Heart right ventricle (tissue), 16 donors: ENCODE measurements around the gene TBC1D4. TPM values are rescaled to one million over a fixed set of nuclear protein-coding genes. Genes with fewer than 3 reads are reported as not detected.

Experiments used
- ATAC-seq, 8 donors: fragments of 200-7000 bp; cut with Tn5 transposase; one replicate each; pipeline ENCODE4 v1.9.1; 2020; ENCODE audit warnings: mild to moderate bottlenecking in 8 of 8, moderate library complexity in 8 of 8, moderate number of reproducible peaks in 1 of 8
- DNase-seq, 2 donors: peaks; one replicate each; pipeline ENCODE4 v3.0.0-alpha.2; 2020
- H3K27ac ChIP-seq, 10 donors: fragments of 200-600 bp; sonication (generic) in 2 of 10; one replicate each; pipeline versions ENCODE4 v1.5.0 to v1.8.0; 2020 to 2022; ENCODE audit warnings: mild to moderate bottlenecking in 3 of 10
- H3K27me3 ChIP-seq, 7 donors: fragments of 200-600 bp; one replicate each; pipeline ENCODE4 v1.8.0; 2021 to 2022; ENCODE audit warnings: mild to moderate bottlenecking in 2 of 7
- H3K36me3 ChIP-seq, 9 donors: fragments of 200-600 bp; sonication (generic) in 1 of 9; one replicate each; pipeline versions ENCODE4 v1.5.0 to v1.8.0; 2020 to 2022; ENCODE audit warnings: mild to moderate bottlenecking in 2 of 9
- H3K4me1 ChIP-seq, 9 donors: fragments of 200-600 bp; sonication (generic) in 1 of 9; one replicate each; pipeline versions ENCODE4 v1.5.0 to v1.8.0; 2020 to 2022; ENCODE audit warnings: mild to moderate bottlenecking in 4 of 9
- H3K4me3 ChIP-seq, 10 donors: fragments of 200-600 bp; sonication (generic) in 2 of 10; one replicate each; pipeline versions ENCODE4 v1.5.0 to v1.8.0; 2020 to 2022; ENCODE audit warnings: mild to moderate bottlenecking in 7 of 10, moderate library complexity in 2 of 10
- H3K9me3 ChIP-seq, 11 donors: fragments of 200-600 bp in 10 of 11; sonication (generic) in 2 of 11; one replicate each; pipeline versions ENCODE4 v1.5.0 to v1.8.0; 2013 to 2022; ENCODE audit warnings: mild to moderate bottlenecking in 2 of 11, control low read depth in 1 of 11, moderate library complexity in 1 of 11
- WGBS, 2 donors: extraction: QIAGEN DNeasy Blood & Tissue Kit; methylation state at CpG; one replicate each; pipeline ENCODE4 v1.1.7; 2013; ENCODE audit warnings: inconsistent platforms in 1 of 2; 5-methylcytosine and 5-hydroxymethylcytosine counted together
- intact Hi-C, 10 donors: fragments of 100-400 bp; cut with DNase I; formaldehyde crosslinking; loops; one replicate each; pipeline versions ENCODE4 v1.11.1 to v1.14.2; 2022
- polyA plus RNA-seq, 2 donors: library from polyadenylated mRNA; stranded (reverse); fragments of 200-250 nt; gene quantifications; one replicate each; pipeline ENCODE4 v1.2.3, GENCODE V29; 2013
- total RNA-seq, 10 donors: library from RNA; stranded (reverse); fragmentation: NEBNext Ultra II Directional in 3 of 10; extraction: Animal tissue kit (Norgen Biotek cat#: 25700) in 3 of 10; gene quantifications; one replicate each; pipeline versions ENCODE4 v1.2.1 to v1.2.4, GENCODE V29; 2021 to 2023
- TF ChIP-seq, protein P1 (sequence below), 9 donors: fragments of 200-600 bp; sonication (generic) in 2 of 9; IDR thresholded peaks; one replicate each; pipeline versions ENCODE4 v1.5.0 to v1.8.0; 2021 to 2022; ENCODE audit warnings: antibody characterized with exemption in 9 of 9, mild to moderate bottlenecking in 5 of 9, moderate library complexity in 1 of 9
- donor health status: Arrhythmogenic right ventricular cardiomyopathy.
- donor health status: ischemic (EF 13 %, LVEDD 7.1; RV severe dilation, severe dysfunction).
- donor health status: healthy with polysubstance abuse.
- donor health status: DM: no; HTN: yes; CAD: no.
- donor health status: DM: no; HTN: no; CAD: no.
- donor health status: ischemic (EF 25% LVEDD 6.9; RV normal size, moderate dysfunction).
- donor health status: ischemic (EF 25% LVEDD 5.7; RV mildly dilated, moderate dysfunction).
- donor health status: healthy.
- donor health status: DM: yes; HTN: yes; CAD: no.
- donor health status: Ischemic cardiomyopathy.
- donor health status: ischemic (EF 35%, LVEDD 5.7; RV mildly dilated, moderate dysfunction).
- donor health status: nonischemic (EF 11% LVEDD 7.7; RV severe dilation, severe dysfunction).
- donor health status: DM: yes; HTN: yes; CAD: no.
- donor health status: PGD.
- donor health status: ischemic (EF 29% LVEDD 5.4; RV normal size, mild dysfunction).
- donor health status: nonischemic (EF 23%, LVEDD 6.1; RV moderate dilation, normal function).

The TBC1D4 gene
- total and polyA plus RNA-seq, 12 donors: 10.1 to 124 (median 93.5) TPM

GRCh38 chr13:75512253-75512652 lies 30.3 kb upstream of the TBC1D4 start:
- Histone ChIP-seq H3K4me3 (no peak overlapping the region), H3K27me3 (no peaks in the 10 kb centered on the region), H3K9me3 (no peaks in the 10 kb centered on the region), H3K27ac (no peak overlapping the region), H3K4me1 (peaks cover 0 to 12% (median 0%) of the 10 kb centered on the region in 9 donors), H3K36me3 (no peaks in the 10 kb centered on the region)
- ATAC-seq (peak in 2 of 8 donors; percentile 17 to 25), DNase-seq (no peak)
- intact Hi-C loops: no loop called here
- WGBS, 2 donors: 75 to 77% methylated on average over 3 of the region's 3 CpGs
- TF ChIP-seq, protein P1, sequence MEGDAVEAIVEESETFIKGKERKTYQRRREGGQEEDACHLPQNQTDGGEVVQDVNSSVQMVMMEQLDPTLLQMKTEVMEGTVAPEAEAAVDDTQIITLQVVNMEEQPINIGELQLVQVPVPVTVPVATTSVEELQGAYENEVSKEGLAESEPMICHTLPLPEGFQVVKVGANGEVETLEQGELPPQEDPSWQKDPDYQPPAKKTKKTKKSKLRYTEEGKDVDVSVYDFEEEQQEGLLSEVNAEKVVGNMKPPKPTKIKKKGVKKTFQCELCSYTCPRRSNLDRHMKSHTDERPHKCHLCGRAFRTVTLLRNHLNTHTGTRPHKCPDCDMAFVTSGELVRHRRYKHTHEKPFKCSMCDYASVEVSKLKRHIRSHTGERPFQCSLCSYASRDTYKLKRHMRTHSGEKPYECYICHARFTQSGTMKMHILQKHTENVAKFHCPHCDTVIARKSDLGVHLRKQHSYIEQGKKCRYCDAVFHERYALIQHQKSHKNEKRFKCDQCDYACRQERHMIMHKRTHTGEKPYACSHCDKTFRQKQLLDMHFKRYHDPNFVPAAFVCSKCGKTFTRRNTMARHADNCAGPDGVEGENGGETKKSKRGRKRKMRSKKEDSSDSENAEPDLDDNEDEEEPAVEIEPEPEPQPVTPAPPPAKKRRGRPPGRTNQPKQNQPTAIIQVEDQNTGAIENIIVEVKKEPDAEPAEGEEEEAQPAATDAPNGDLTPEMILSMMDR (IDR thresholded peaks at IDR 0.05): no peak

GRCh38 chr13:75511051-75511625 lies 29.2 kb upstream of the TBC1D4 start:
- DNase-seq: no peak
- TF ChIP-seq, protein P1 (IDR thresholded peaks at IDR 0.05): no peak
- no peak overlapping the region for H3K4me3 ChIP-seq
- H3K27ac ChIP-seq: no peak overlapping the region
- H3K4me1 ChIP-seq: peaks cover 0 to 14% (median 0%) of the 10 kb centered on the region in 9 donors
- no peaks in the 10 kb centered on the region for H3K36me3 ChIP-seq
- H3K9me3 ChIP-seq: no peaks in the 10 kb centered on the region
- 94% methylated on average over 3 of the region's 3 CpGs for WGBS, 2 donors
- no peaks in the 10 kb centered on the region for H3K27me3 ChIP-seq
- intact Hi-C loops: no loop called here
- no peak for ATAC-seq

DNA sequence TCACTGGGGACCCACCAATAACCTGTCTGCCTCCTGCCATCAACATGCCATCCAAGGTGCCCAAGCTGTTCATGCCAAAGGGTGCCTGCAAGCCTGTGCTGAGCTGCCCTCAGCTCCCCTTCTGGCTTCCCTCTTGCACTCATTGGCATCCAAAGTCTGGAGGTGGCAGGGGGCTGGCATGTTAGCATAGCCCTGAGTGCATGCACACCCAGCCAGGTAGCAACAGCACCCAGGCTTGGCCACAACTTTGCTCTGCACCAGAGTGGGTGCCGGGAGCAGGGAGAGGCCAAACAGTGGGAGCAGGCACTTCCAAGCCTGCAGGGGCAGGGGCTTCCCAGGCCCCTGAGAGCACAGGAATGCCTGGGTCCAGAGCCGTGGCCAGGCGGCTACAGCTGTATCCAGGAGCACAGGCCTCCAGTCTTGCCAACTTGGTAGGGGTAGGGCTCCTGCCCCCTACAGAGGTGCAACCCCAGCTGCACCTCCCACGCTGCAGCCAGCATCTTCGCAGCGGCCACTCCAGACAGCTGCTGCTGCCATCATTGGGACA lies 26.1 kb upstream of the TBC1D4 start:
- intact Hi-C loops: no loop called here
- TF ChIP-seq, protein P1 (IDR thresholded peaks at IDR 0.05): no peak

GRCh38 chr13:75507027-75508001 lies 25.3 kb upstream of the TBC1D4 start:
- Histone ChIP-seq H3K4me3 (no peak overlapping the region), H3K27me3 (no peaks in the 10 kb centered on the region), H3K27ac (no peak overlapping the region), H3K36me3 (no peaks in the 10 kb centered on the region), H3K9me3 (no peaks in the 10 kb centered on the region), H3K4me1 (peaks cover 0 to 20% (median 0%) of the 10 kb centered on the region in 9 donors)
- 87 to 88% methylated on average over 10 of the region's 10 CpGs for WGBS, 2 donors
- ATAC-seq (peak in 2 of 8 donors; percentile 28 to 37), DNase-seq (no peak)
- TF ChIP-seq, protein P1 (IDR thresholded peaks at IDR 0.05): no peak
- intact Hi-C loops: no loop called here

More for the DNA sequence above, 26.1 kb upstream of the TBC1D4 start:
- peaks cover 0 to 24% (median 0%) of the 10 kb centered on the region in 9 donors for H3K4me1 ChIP-seq
- ATAC-seq (no peak), DNase-seq (no peak)
- H3K27ac ChIP-seq: no peak overlapping the region
- no peak overlapping the region for H3K4me3 ChIP-seq
- no peaks in the 10 kb centered on the region for H3K27me3 ChIP-seq
- no peaks in the 10 kb centered on the region for H3K9me3 ChIP-seq
- WGBS, 2 donors: 88% methylated on average over 6 of the region's 6 CpGs
- H3K36me3 ChIP-seq: no peaks in the 10 kb centered on the region
